NB4 (cell line): ENCODE results near the gene IPO13.

Experiments used
- MYC ChIP-seq: IDR thresholded peaks from 2 replicates; pipeline ENCODE4 v1.6.1; 2011; ENCODE audit warnings: low read depth, low read length
- POLR2A ChIP-seq: IDR thresholded peaks from 2 replicates; pipeline ENCODE4 v1.6.1; 2011; ENCODE audit warnings: mild to moderate bottlenecking; ENCODE audit not compliant: insufficient read length; ENCODE audit errors: extremely low read depth
- TF ChIP-seq, protein P1 (sequence below): IDR thresholded peaks from one replicate; pipeline ENCODE4 v1.5.1; 2012; ENCODE audit warnings: low read depth, low read length
- TF ChIP-seq, protein P2 (sequence below): IDR thresholded peaks from 2 replicates; pipeline ENCODE4 v1.6.1; 2011; ENCODE audit warnings: low read depth, low read length

DNA sequence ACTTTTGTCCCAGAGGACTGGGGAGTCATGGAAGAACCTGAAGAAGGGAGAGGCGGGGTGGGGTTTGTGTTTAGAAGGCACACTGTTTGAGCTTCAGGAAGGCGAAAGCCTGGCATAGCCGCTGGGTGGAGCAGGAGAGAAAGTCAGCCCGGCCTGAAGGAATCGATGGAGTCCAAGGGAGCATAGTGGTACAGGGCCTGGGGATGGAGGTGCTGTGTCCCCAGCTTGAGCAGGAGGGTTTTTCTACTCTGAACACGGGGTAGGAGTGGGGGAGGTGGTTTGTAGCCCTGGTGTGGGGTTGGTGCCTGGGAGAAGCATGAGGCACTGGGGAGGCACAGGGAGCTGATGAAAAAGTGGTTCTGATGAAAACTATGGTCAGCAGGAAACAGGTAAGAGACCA lies 40.0 kb downstream of the IPO13 start:
- TF ChIP-seq, protein P1, sequence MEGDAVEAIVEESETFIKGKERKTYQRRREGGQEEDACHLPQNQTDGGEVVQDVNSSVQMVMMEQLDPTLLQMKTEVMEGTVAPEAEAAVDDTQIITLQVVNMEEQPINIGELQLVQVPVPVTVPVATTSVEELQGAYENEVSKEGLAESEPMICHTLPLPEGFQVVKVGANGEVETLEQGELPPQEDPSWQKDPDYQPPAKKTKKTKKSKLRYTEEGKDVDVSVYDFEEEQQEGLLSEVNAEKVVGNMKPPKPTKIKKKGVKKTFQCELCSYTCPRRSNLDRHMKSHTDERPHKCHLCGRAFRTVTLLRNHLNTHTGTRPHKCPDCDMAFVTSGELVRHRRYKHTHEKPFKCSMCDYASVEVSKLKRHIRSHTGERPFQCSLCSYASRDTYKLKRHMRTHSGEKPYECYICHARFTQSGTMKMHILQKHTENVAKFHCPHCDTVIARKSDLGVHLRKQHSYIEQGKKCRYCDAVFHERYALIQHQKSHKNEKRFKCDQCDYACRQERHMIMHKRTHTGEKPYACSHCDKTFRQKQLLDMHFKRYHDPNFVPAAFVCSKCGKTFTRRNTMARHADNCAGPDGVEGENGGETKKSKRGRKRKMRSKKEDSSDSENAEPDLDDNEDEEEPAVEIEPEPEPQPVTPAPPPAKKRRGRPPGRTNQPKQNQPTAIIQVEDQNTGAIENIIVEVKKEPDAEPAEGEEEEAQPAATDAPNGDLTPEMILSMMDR, result no peak
- TF ChIP-seq POLR2A, result no peak
- TF ChIP-seq MYC, result no peak
- TF ChIP-seq, protein P2, sequence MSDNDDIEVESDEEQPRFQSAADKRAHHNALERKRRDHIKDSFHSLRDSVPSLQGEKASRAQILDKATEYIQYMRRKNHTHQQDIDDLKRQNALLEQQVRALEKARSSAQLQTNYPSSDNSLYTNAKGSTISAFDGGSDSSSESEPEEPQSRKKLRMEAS, result no peak
